ENCODE data around the gene GEMIN7. TPM values are rescaled to one million over a fixed set of nuclear protein-coding genes. Genes with fewer than 3 reads are reported as not detected.

GEMIN7 gene
- total and polyA plus RNA-seq, 9 donors: 9.7 to 16.0 (median 11.7) TPM

GRCh38 chr19:45090606-45091005 lies 11.5 kb downstream of the GEMIN7 start:
- Histone ChIP-seq H3K36me3 (no peaks in the 10 kb centered on the region), H3K27me3 (no peaks in the 10 kb centered on the region), H3K4me3 (peak overlapping the region; percentile 42), H3K4me1 (ENCODE audit: insufficient read depth) (peaks cover 15% of the 10 kb centered on the region), H3K9me3 (no peaks in the 10 kb centered on the region), H3K27ac (no peak overlapping the region)
- DNase-seq: no peak
- 17 to 38% (median 18%) methylated on average over 5 of the region's 5 CpGs for WGBS, 3 donors
- no peak for TF ChIP-seq EP300 (IDR thresholded peaks at IDR 0.05)
- no peak for TF ChIP-seq POLR2A (IDR thresholded peaks at IDR 0.05)
- TF ChIP-seq, protein P1, sequence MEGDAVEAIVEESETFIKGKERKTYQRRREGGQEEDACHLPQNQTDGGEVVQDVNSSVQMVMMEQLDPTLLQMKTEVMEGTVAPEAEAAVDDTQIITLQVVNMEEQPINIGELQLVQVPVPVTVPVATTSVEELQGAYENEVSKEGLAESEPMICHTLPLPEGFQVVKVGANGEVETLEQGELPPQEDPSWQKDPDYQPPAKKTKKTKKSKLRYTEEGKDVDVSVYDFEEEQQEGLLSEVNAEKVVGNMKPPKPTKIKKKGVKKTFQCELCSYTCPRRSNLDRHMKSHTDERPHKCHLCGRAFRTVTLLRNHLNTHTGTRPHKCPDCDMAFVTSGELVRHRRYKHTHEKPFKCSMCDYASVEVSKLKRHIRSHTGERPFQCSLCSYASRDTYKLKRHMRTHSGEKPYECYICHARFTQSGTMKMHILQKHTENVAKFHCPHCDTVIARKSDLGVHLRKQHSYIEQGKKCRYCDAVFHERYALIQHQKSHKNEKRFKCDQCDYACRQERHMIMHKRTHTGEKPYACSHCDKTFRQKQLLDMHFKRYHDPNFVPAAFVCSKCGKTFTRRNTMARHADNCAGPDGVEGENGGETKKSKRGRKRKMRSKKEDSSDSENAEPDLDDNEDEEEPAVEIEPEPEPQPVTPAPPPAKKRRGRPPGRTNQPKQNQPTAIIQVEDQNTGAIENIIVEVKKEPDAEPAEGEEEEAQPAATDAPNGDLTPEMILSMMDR (IDR thresholded peaks at IDR 0.05): no peak
- intact Hi-C loops (cut with DNase I): no loop called here

DNA sequence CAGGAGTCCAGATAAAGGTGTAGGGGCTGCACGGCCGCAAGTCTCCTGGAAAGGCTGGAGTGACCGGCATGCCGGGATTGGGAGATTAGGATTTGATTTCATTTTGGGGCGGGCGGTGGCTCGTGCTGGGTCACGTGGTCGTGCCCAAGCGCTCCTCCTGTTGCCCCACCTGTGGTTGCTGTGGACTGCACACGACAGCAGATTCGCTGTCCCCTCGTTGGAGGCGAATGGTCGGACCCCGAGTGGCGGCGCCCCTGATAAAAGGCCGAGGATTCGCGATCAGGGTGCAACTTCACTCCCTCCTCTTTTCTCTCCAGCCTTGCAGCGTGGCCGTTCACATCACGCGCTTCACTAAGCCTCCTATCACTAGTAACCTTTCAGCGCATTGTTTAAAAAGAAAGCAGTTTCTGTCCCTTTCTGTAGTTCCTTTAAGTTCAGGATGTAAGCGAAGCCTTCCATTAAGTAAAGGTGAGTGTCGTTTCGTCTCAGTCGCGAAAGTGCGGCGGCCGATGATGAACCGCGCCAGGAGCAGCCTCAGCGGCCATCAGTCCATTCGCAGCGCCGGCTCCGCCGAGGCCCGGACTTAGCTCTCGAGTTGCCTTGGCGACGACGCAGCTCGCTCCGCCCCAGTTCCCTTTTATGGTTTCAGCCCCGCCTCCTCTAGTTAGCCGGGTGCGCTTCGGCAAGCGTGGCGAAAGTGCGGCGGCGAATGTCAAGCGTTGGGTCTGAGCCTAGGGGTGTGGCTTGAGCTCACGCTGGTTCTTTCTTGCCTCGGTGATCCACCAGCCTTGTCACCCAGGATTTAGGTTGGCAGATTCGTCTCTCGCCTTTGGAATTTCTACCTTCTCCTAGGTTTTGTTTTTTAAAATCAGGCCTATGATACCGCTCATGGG lies 12.2 kb downstream of the GEMIN7 start:
- Histone ChIP-seq H3K36me3 (no peaks in the 10 kb centered on the region), H3K9me3 (no peaks in the 10 kb centered on the region), H3K27me3 (no peaks in the 10 kb centered on the region), H3K27ac (peak overlapping the region; percentile 18 to 75), H3K4me3 (peak overlapping the region; percentile 63), H3K4me1 (ENCODE audit: insufficient read depth) (peaks cover 19% of the 10 kb centered on the region)
- 2 to 4% (median 3%) methylated on average over 64 of the region's 64 CpGs for WGBS, 3 donors
- intact Hi-C loops (cut with DNase I): no loop called here
- DNase-seq: peak; percentile 97 to 99 (median 98)
- TF ChIP-seq POLR2A (IDR thresholded peaks at IDR 0.05) (no peak), EP300 (IDR thresholded peaks at IDR 0.05) (no peak)
- TF ChIP-seq, protein P1 (IDR thresholded peaks at IDR 0.05): no peak

- Histone ChIP-seq H3K4me1 (ENCODE audit: insufficient read depth) (peaks cover 26% of the 10 kb centered on the region), H3K36me3 (no peaks in the 10 kb centered on the region)
These were observed 14.0 kb downstream of the GEMIN7 start, which contains the start of gene PPP1R37 for GRCh38 chr19:45092747-45093678. TSS of gene PPP1R37 (plus strand) at chr19:45093179. CDS start at chr19:45093326, 147 bp downstream.

More at GRCh38 chr19:45092747-45093678, 14.0 kb downstream of the GEMIN7 start, which contains the start of gene PPP1R37:
- intact Hi-C loops (cut with DNase I): no loop called here
- Histone ChIP-seq H3K9me3 (no peaks in the 10 kb centered on the region), H3K4me3 (peak within 1 kb of the TSS; percentile 63), H3K27ac (peak within 1 kb of the TSS; percentile 29 to 75), H3K27me3 (no peaks in the 10 kb centered on the region)
- WGBS, 3 donors: 0 to 1% (median 0%) methylated on average over 65 to 103 of the region's 103 CpGs
- TF ChIP-seq, protein P1 (IDR thresholded peaks at IDR 0.05): peak in 2 of 3 donors; percentile 9 to 33
- TF ChIP-seq POLR2A (IDR thresholded peaks at IDR 0.05) (peak; percentile 8), EP300 (IDR thresholded peaks at IDR 0.05) (no peak)
- peak; percentile 91 to 96 (median 93) for DNase-seq
